ENCODE results near the gene BCL2A1. TPM values are rescaled to one million over a fixed set of nuclear protein-coding genes. Genes with fewer than 3 reads are reported as not detected.

BCL2A1 gene
- total and polyA plus RNA-seq, 7 experiments from 2014 or later: 27.3 to 119 (median 29.9) TPM

DNA sequence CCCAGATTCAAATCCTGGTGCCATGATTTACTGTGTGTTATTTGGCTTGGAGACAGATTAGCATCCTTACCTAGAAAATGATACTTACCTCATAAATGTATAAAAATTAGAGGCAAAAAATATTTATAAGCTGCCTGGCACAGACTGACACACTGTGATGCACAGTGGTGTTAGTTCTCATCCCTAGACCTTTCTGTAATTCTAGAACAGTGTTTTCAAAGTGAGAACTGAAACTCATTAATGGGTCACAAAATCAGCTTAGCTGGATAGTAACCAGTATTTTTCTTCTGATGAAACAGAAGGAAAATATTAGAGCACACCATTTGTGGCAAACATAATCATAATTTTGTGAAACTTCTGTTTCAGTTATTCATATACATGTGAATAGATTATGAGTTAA is 56.3 kb downstream of the BCL2A1 start:
- CTCF ChIA-PET: no interaction called here
- intact Hi-C loops (cut with micrococcal nuclease): no loop called here

More for the DNA sequence above, 56.3 kb downstream of the BCL2A1 start:
- Mint-ChIP-seq H3K36me3 (peaks cover 0 to 85% (median 50%) of the 10 kb centered on the region in 5 donors), H3K9me3 (peaks cover 17 to 77% (median 48%) of the 10 kb centered on the region in 11 donors), H3K4me3 (no peak overlapping the region), H3K27me3 (no peaks in the 10 kb centered on the region), H3K4me1 (peaks cover 5 to 9% (median 7%) of the 10 kb centered on the region in 7 donors), H3K27ac (no peak overlapping the region)
- Histone ChIP-seq H3K27ac (ENCODE audit: low read depth, low read length) (no peak overlapping the region), H3K9me3 (ENCODE audit: control insufficient read depth in 2 of 3, low read length in 3 of 3) (peaks cover 5 to 53% (median 12%) of the 10 kb centered on the region in 3 experiments), H3K36me3 (ENCODE audit: control insufficient read depth in 2 of 3, insufficient read depth in 3 of 3, low read length in 3 of 3) (peaks cover 0 to 9% (median 0%) of the 10 kb centered on the region in 3 experiments), H3K27me3 (ENCODE audit: control insufficient read depth in 2 of 2, insufficient read depth in 2 of 2, low read length in 2 of 2) (no peaks in the 10 kb centered on the region), H3K4me3 (ENCODE audit: low read length) (no peak overlapping the region), H3K4me1 (ENCODE audit: control insufficient read depth in 2 of 2, insufficient read depth in 2 of 2, low read length in 2 of 2) (no peaks in the 10 kb centered on the region)
- ATAC-seq (no peak), DNase-seq (no peak)
- POLR2A ChIA-PET: interaction anchor here (1.1 kb wide), 1 partner anchor 9 kb away, joined by 4 read pairs; no protein-coding TSS in a partner anchor

Other genes starting within 250 kb of the BCL2A1 start
- gene MTHFS, start 74.2 kb downstream of the BCL2A1 start, total RNA-seq: 10 to 100 TPM; 15.8 to 31.8 (median 20.3) TPM
- gene MTHFS, start 74.2 kb downstream of the BCL2A1 start, polyA plus RNA-seq: 10 to 100 TPM; 89.1 to 93.3 TPM
- gene ZFAND6, start 88.5 kb upstream of the BCL2A1 start, total RNA-seq: 100 to 1,000 TPM in 1 of 5 experiments, 10 to 100 TPM in 4; 51.0 to 113 (median 65.5) TPM
- gene ZFAND6, start 88.5 kb upstream of the BCL2A1 start, polyA plus RNA-seq: 100 to 1,000 TPM in 1 of 2 donors, 10 to 100 TPM in 1; 89.2 to 105 TPM
- 10 to 100 TPM in 2 of 5 experiments, 1 to 10 TPM in 3; 4.8 to 58.3 (median 8.1) TPM for gene FAH, start 181.8 kb upstream of the BCL2A1 start, total RNA-seq
- gene FAH, start 181.8 kb upstream of the BCL2A1 start, polyA plus RNA-seq: 1 to 10 TPM; 4.8 to 5.7 TPM

All from naive thymus-derived CD4-positive, alpha-beta T cell (primary cell).